ENCODE measurements around the gene ABL2. TPM values are rescaled to one million over a fixed set of nuclear protein-coding genes. Genes with fewer than 3 reads are reported as not detected.

ABL2 gene
- total and polyA plus RNA-seq, 2 donors (not counting 3 experiments of a cell fraction or from before 2014, with no cell fraction given): 41.8 to 158 TPM

GRCh38 chr1:179263121-179263520 is 33.6 kb upstream of the ABL2 start:
- Histone ChIP-seq H3K9me1 (replicated peaks; ENCODE audit: control insufficient read depth, extremely low read depth, insufficient read depth, low read length) (no peaks in the 10 kb centered on the region), H3K79me2 (ENCODE audit: control insufficient read depth, insufficient read depth, low read length) (no peaks in the 10 kb centered on the region), H3K4me3 (replicated peaks in 1 of 3; ENCODE audit: insufficient read depth in 1 of 3, low read depth in 1 of 3, low read length in 3 of 3) (no peak overlapping the region), H3K9me3 (replicated peaks; ENCODE audit: control insufficient read depth, insufficient read depth, low read length) (no peaks in the 10 kb centered on the region), H3K27ac (ENCODE audit: insufficient read depth, low read depth, low read length) (no peak overlapping the region), H2AFZ (ENCODE audit: low read depth, low read length) (no peak overlapping the region), H3K4me2 (ENCODE audit: insufficient read depth, low read length) (no peak overlapping the region), H3K36me3 (ENCODE audit: control insufficient read depth in 2 of 2, extremely low read depth in 1 of 2, insufficient read depth in 2 of 2, low read length in 2 of 2) (no peaks in the 10 kb centered on the region), H3K9ac (replicated peaks; ENCODE audit: extremely low read depth, insufficient read depth, low read length) (no peak overlapping the region), H4K20me1 (replicated peaks; ENCODE audit: control insufficient read depth, extremely low read depth, insufficient read depth, low read length) (no peaks in the 10 kb centered on the region), H3K27me3 (ENCODE audit: control insufficient read depth in 2 of 2, insufficient read depth in 2 of 2, low read length in 2 of 2) (no peaks in the 10 kb centered on the region), H3K4me1 (ENCODE audit: control insufficient read depth, extremely low read depth, insufficient read depth, low read length) (no peaks in the 10 kb centered on the region)
- CTCF ChIA-PET: interaction anchor here (1.0 kb wide), 1 partner anchor 16 kb away, joined by 4 read pairs; no protein-coding TSS in a partner anchor
- no peak for FAIRE-seq
- no peak for TF ChIP-seq FOS (IDR thresholded peaks at IDR 0.05; ENCODE audit: borderline replicate concordance, insufficient read depth, low read length)
- TF ChIP-seq POLR2A (IDR thresholded peaks at IDR 0.05; ENCODE audit: low read depth, low read length): no peak
- TF ChIP-seq GATA2 (IDR thresholded peaks at IDR 0.05; ENCODE audit: insufficient read depth, insufficient read length, low read depth, low read length): no peak
- TF ChIP-seq, protein P1, sequence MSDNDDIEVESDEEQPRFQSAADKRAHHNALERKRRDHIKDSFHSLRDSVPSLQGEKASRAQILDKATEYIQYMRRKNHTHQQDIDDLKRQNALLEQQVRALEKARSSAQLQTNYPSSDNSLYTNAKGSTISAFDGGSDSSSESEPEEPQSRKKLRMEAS (IDR thresholded peaks at IDR 0.05; ENCODE audit: insufficient read depth, insufficient read length): no peak
- no peak for TF ChIP-seq POLR2AphosphoS5 (IDR thresholded peaks at IDR 0.05; ENCODE audit: insufficient read depth, low read depth, low read length)
- TF ChIP-seq EZH2 (IDR thresholded peaks at IDR 0.05; ENCODE audit: borderline replicate concordance, low read depth, low read length, severe bottlenecking): no peak
- no peak for TF ChIP-seq JUN (IDR thresholded peaks at IDR 0.05; ENCODE audit: borderline replicate concordance, insufficient read depth, insufficient read length, low read depth)
- TF ChIP-seq CTCF (IDR thresholded peaks at IDR 0.05; ENCODE audit: extremely low read depth in 1 of 2, insufficient read depth in 1 of 2, low read depth in 1 of 2, low read length in 2 of 2): no peak
- no peak for TF ChIP-seq MYC (IDR thresholded peaks at IDR 0.05; ENCODE audit: low read depth, low read length)
- POLR2A ChIA-PET: no interaction called here
- dilution Hi-C loops (cut with MboI; ENCODE audit: extremely low pct_ligation_motif_present, low sequenced_read_pairs) (no loop called here), intact Hi-C loops (cut with micrococcal nuclease) (no loop called here)
- no peak for DNase-seq (ENCODE audit: low read depth, low spot score)
- no TSS peak for BruUV-seq (replicated peaks)

Measured in endothelial cell of umbilical vein (primary cell).